MCF 10A (cell line): ENCODE results near the gene SLFN12L. TPM values are rescaled to one million over a fixed set of nuclear protein-coding genes. Genes with fewer than 3 reads are reported as not detected.

Experiments used
- BruUV-seq: library from RNA; stranded (reverse); fragments of 400-500 nt; replicated peaks from 2 replicates; lab custom pipeline; 2021; lab: Mats Ljungman, UMichigan
- CTCF ChIA-PET: fragments of 300-600 bp; sonication (Branson Sonifier 250); formaldehyde crosslinking; extraction: SDS; loops from one replicate; lab custom pipeline; 2021; ENCODE audit warnings: antibody characterized with exemption, inconsistent platforms; lab: Yijun Ruan, JAX
- POLR2A ChIA-PET: fragments of 300-600, 350-650 bp; sonication (Branson Sonifier 250); formaldehyde crosslinking; extraction: SDS; loops from one replicate; lab custom pipeline; 2020; ENCODE audit warnings: antibody characterized with exemption, inconsistent platforms; lab: Yijun Ruan, JAX
- DNase-seq: peaks from one replicate; pipeline ENCODE4 v3.0.0-alpha.2; 2018; ENCODE audit not compliant: unreplicated experiment
- H3K27ac Mint-ChIP-seq: one replicate; pipeline ENCODE4 v1.8.0; 2022; ENCODE audit warnings: mild to moderate bottlenecking, low read depth, mixed read lengths; ENCODE audit not compliant: unreplicated experiment
- H3K27me3 Mint-ChIP-seq: one replicate; pipeline ENCODE4 v1.8.0; 2022; ENCODE audit warnings: mixed read lengths; ENCODE audit not compliant: insufficient read depth, unreplicated experiment
- H3K36me3 Mint-ChIP-seq: one replicate; pipeline ENCODE4 v1.8.0; 2022; ENCODE audit warnings: mild to moderate bottlenecking, moderate library complexity, mixed read lengths; ENCODE audit not compliant: insufficient read depth, unreplicated experiment
- H3K4me1 Mint-ChIP-seq: one replicate; pipeline ENCODE4 v1.8.0; 2022; ENCODE audit warnings: mixed read lengths; ENCODE audit not compliant: insufficient read depth, unreplicated experiment
- H3K4me3 Mint-ChIP-seq: one replicate; pipeline ENCODE4 v1.8.0; 2022; ENCODE audit warnings: mild to moderate bottlenecking, moderate library complexity, mixed read lengths; ENCODE audit not compliant: unreplicated experiment
- H3K9me3 Mint-ChIP-seq: one replicate; pipeline ENCODE4 v1.8.0; 2022; ENCODE audit warnings: mixed read lengths; ENCODE audit not compliant: unreplicated experiment
- intact Hi-C: fragments of 100-400 bp; cut with micrococcal nuclease; formaldehyde crosslinking; loops from 2 replicates; pipeline ENCODE4 v1.14.1; 2022
- total RNA-seq: library from RNA; stranded (reverse); gene quantifications from 2 replicates; pipeline ENCODE4 v1.2.3, GENCODE V29; 2022
- TF ChIP-seq, protein P1 (sequence below): fragments of 200-600 bp; IDR thresholded peaks from one replicate; pipeline ENCODE4 v1.8.0; 2022; ENCODE audit warnings: antibody characterized with exemption, mild to moderate bottlenecking; ENCODE audit not compliant: unreplicated experiment

SLFN12L gene
- total RNA-seq, 1 experiment from 2014 or later: 0.35 TPM

- DNase-seq: no peak
- no TSS peak for BruUV-seq
- intact Hi-C loops: no loop called here
- no peaks in the 10 kb centered on the region for H3K4me1 Mint-ChIP-seq
- no peak overlapping the region for H3K4me3 Mint-ChIP-seq
- ChIA-PET POLR2A (interaction anchor here (1.0 kb wide), 1 partner anchor 194 kb away, joined by 3 read pairs; no protein-coding TSS in a partner anchor), CTCF (interaction anchor here (1.1 to 2.3 kb wide), 2 partner anchors 16 to 242 kb away, joined by 3 to 9 read pairs; no protein-coding TSS in a partner anchor)
- H3K36me3 Mint-ChIP-seq: no peaks in the 10 kb centered on the region
- no peak overlapping the region for H3K27ac Mint-ChIP-seq
- TF ChIP-seq, protein P1, sequence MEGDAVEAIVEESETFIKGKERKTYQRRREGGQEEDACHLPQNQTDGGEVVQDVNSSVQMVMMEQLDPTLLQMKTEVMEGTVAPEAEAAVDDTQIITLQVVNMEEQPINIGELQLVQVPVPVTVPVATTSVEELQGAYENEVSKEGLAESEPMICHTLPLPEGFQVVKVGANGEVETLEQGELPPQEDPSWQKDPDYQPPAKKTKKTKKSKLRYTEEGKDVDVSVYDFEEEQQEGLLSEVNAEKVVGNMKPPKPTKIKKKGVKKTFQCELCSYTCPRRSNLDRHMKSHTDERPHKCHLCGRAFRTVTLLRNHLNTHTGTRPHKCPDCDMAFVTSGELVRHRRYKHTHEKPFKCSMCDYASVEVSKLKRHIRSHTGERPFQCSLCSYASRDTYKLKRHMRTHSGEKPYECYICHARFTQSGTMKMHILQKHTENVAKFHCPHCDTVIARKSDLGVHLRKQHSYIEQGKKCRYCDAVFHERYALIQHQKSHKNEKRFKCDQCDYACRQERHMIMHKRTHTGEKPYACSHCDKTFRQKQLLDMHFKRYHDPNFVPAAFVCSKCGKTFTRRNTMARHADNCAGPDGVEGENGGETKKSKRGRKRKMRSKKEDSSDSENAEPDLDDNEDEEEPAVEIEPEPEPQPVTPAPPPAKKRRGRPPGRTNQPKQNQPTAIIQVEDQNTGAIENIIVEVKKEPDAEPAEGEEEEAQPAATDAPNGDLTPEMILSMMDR: no peak
- H3K27me3 Mint-ChIP-seq: peaks cover 78% of the 10 kb centered on the region
- H3K9me3 Mint-ChIP-seq: no peaks in the 10 kb centered on the region
Measured at GRCh38 chr17:35554668-35555067, 17.2 kb upstream of the SLFN12L start.

- peaks cover 78% of the 10 kb centered on the region for H3K27me3 Mint-ChIP-seq
- TF ChIP-seq, protein P1: no peak
- no peak overlapping the region for H3K4me3 Mint-ChIP-seq
- POLR2A ChIA-PET: interaction anchor here (0.7 to 1.4 kb wide), 2 partner anchors 15 to 146 kb away, joined by 3 to 4 read pairs; no protein-coding TSS in a partner anchor
- H3K27ac Mint-ChIP-seq: no peak overlapping the region
- no peaks in the 10 kb centered on the region for H3K36me3 Mint-ChIP-seq
- CTCF ChIA-PET: interaction anchor here (0.7 to 2.3 kb wide), 4 partner anchors 8 to 195 kb away, joined by 3 to 8 read pairs (median 4); no protein-coding TSS in a partner anchor
- DNase-seq: no peak
- no peaks in the 10 kb centered on the region for H3K4me1 Mint-ChIP-seq
- intact Hi-C loops: no loop called here
- H3K9me3 Mint-ChIP-seq: no peaks in the 10 kb centered on the region
- BruUV-seq: no TSS peak
Measured at GRCh38 chr17:35553310-35553709, 15.8 kb upstream of the SLFN12L start.

GRCh38 chr17:35548978-35549377 is 11.5 kb upstream of the SLFN12L start:
- H3K9me3 Mint-ChIP-seq: no peaks in the 10 kb centered on the region
- no peaks in the 10 kb centered on the region for H3K36me3 Mint-ChIP-seq
- H3K4me1 Mint-ChIP-seq: no peaks in the 10 kb centered on the region
- intact Hi-C loops: no loop called here
- BruUV-seq: no TSS peak
- H3K4me3 Mint-ChIP-seq: no peak overlapping the region
- CTCF ChIA-PET: interaction anchor here (0.6 to 1.8 kb wide), 6 partner anchors 10 to 378 kb away, joined by 3 to 7 read pairs (median 3); no protein-coding TSS in a partner anchor
- DNase-seq: no peak
- H3K27me3 Mint-ChIP-seq: peaks cover 89% of the 10 kb centered on the region
- POLR2A ChIA-PET: interaction anchor here (1.2 kb wide), 1 partner anchor 19 kb away, joined by 3 read pairs; no protein-coding TSS in a partner anchor
- TF ChIP-seq, protein P1: no peak
- no peak overlapping the region for H3K27ac Mint-ChIP-seq

DNA sequence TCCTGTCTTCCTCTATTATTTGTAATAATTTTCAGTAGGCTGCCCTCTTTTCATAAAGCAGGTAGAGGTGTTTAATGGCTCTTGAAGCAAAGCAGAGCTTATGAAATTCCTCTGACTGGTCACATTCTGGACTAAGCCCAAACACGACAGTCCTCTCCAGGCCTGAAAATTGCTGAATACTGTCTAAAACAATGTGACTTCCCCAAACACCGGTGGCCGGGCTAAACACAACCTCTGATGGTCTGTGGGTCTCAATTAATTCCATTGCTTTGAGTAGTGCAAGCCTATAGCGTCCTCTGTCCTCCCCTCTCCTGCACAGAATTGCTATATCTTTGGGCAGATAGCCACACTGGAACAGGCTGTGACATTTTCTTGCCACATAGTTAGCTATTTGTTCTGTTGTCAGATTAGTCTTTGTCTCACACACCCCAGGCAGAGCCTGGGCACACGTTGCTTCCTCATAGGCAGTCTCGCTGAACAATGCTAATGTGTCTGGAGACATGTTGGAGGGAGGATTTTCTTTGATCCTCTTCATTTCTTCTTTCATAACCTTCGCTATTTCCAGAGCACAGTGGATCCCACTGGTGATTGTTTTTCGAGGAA is 10.8 kb upstream of the SLFN12L start:
- no peak for DNase-seq
- CTCF ChIA-PET: interaction anchor here (0.6 to 1.4 kb wide), 8 partner anchors 9 to 248 kb away, joined by 3 to 6 read pairs (median 4); partner anchors contain the start of gene SLFN12L
- Mint-ChIP-seq H3K4me3 (no peak overlapping the region), H3K36me3 (no peaks in the 10 kb centered on the region), H3K27ac (no peak overlapping the region), H3K27me3 (peaks cover 82% of the 10 kb centered on the region), H3K9me3 (no peaks in the 10 kb centered on the region), H3K4me1 (no peaks in the 10 kb centered on the region)
- POLR2A ChIA-PET: interaction anchor here (1.2 to 1.8 kb wide), 3 partner anchors 20 to 31 kb away, joined by 3 to 6 read pairs (median 5); partner anchors contain the start of gene PEX12
- TF ChIP-seq, protein P1: no peak
- BruUV-seq: no TSS peak
- intact Hi-C loops: no loop called here
